Activated CD8-positive, alpha-beta memory T cell treated with anti-CD3 and anti-CD28 coated beads, Interleukin-2, amount 50 U/mL, for 24 hours (primary cell): Measurements from ENCODE around the gene SEC24C.
"Not testable (repeated sequence)": the region's sequence is repeated elsewhere in the genome, so short reads cannot be mapped to it uniquely, and the experiment has no call there.

ENCODE experiments used
- DNase-seq: peaks from one replicate; pipeline ENCODE4 v3.0.0-alpha.2; 2020; ENCODE audit errors: extremely low read depth

The SEC24C gene

GRCh38 chr10:73743905-73744663 lies at the start of gene SEC24C:
TSS of gene SEC24C (plus strand) at chr10:73744372. CDS start at chr10:73746833, 2,461 bp downstream.
- peak; percentile 90 for DNase-seq

GRCh38 chr10:73695302-73695701 lies 48.9 kb upstream of the SEC24C start:
- DNase-seq, result not testable (repeated sequence)

- not testable (repeated sequence) for DNase-seq
These were observed 46.5 kb upstream of the SEC24C start, which contains the start of gene AGAP5 for GRCh38 chr10:73697675-73698159. TSS of gene AGAP5 (minus strand) at chr10:73698109. CDS start at chr10:73697755, 354 bp downstream.

GRCh38 chr10:73698819-73699218 lies 45.4 kb upstream of the SEC24C start:
- DNase-seq, result not testable (repeated sequence)

GRCh38 chr10:73703924-73704323 lies 40.2 kb upstream of the SEC24C start:
- DNase-seq, result not testable (repeated sequence)

GRCh38 chr10:73705506-73706072 lies 38.6 kb upstream of the SEC24C start:
- not testable (repeated sequence) for DNase-seq

- DNase-seq, result not testable (repeated sequence)
These were observed 37.7 kb upstream of the SEC24C start for GRCh38 chr10:73706488-73706887.

- DNase-seq, result not testable (repeated sequence)
These were observed 36.5 kb upstream of the SEC24C start for GRCh38 chr10:73707628-73708027.

GRCh38 chr10:73708122-73708521 lies 36.0 kb upstream of the SEC24C start:
- not testable (repeated sequence) for DNase-seq

- not testable (repeated sequence) for DNase-seq
These were observed 32.5 kb upstream of the SEC24C start for GRCh38 chr10:73711683-73712082.

GRCh38 chr10:73713912-73714311 lies 30.3 kb upstream of the SEC24C start:
- DNase-seq, result not testable (repeated sequence)

- not testable (repeated sequence) for DNase-seq
These were observed 29.7 kb upstream of the SEC24C start for GRCh38 chr10:73714483-73714882.

- DNase-seq, result not testable (repeated sequence)
These were observed 28.7 kb upstream of the SEC24C start for GRCh38 chr10:73715179-73716156.

- DNase-seq, result no peak
These were observed 27.9 kb upstream of the SEC24C start for GRCh38 chr10:73716251-73716650.

GRCh38 chr10:73717556-73717955 lies 26.6 kb upstream of the SEC24C start:
- no peak for DNase-seq

- not testable (repeated sequence) for DNase-seq
These were observed 23.6 kb upstream of the SEC24C start for GRCh38 chr10:73720561-73720960.

GRCh38 chr10:73723516-73723915 lies 20.7 kb upstream of the SEC24C start:
- DNase-seq, result no peak

- peak; percentile 23 for DNase-seq
These were observed 14.4 kb upstream of the SEC24C start for GRCh38 chr10:73729781-73730152.

GRCh38 chr10:73730153-73730906 lies 13.8 kb upstream of the SEC24C start:
- peak; percentile 82 for DNase-seq

- no peak for DNase-seq
These were observed 12.4 kb upstream of the SEC24C start for GRCh38 chr10:73731588-73732375.
